HL-60 (cell line): Measurements from ENCODE around the gene PIWIL1.

Source experiments
- GABPA ChIP-seq: IDR thresholded peaks from 2 replicates; pipeline ENCODE4 v1.6.1; 2012; ENCODE audit warnings: low read depth
- TF ChIP-seq, protein P1 (sequence below): IDR thresholded peaks from one replicate; pipeline ENCODE4 v1.5.1; 2011; ENCODE audit warnings: low read length, control low read depth, inconsistent platforms; ENCODE audit not compliant: insufficient read depth

DNA sequence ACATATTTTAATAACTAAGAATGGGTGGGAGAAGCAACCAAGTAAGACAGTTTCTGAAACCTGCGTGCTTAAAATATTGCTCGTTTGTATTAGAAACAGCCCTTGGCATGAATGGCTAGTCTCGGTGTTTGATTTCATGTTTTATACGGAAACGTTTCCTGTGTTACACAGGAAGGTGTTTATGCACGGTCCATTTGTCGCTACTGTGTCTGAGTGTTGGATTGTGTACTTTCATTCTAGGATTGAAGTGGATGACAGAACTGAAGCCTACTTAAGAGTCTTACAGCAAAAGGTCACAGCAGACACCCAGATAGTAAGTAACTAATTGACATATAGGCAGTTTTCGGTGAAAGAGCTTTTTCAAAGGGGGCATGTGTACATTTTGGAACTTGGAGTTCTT, 19.6 kb downstream of the PIWIL1 start:
- TF ChIP-seq GABPA = no peak
- TF ChIP-seq, protein P1, sequence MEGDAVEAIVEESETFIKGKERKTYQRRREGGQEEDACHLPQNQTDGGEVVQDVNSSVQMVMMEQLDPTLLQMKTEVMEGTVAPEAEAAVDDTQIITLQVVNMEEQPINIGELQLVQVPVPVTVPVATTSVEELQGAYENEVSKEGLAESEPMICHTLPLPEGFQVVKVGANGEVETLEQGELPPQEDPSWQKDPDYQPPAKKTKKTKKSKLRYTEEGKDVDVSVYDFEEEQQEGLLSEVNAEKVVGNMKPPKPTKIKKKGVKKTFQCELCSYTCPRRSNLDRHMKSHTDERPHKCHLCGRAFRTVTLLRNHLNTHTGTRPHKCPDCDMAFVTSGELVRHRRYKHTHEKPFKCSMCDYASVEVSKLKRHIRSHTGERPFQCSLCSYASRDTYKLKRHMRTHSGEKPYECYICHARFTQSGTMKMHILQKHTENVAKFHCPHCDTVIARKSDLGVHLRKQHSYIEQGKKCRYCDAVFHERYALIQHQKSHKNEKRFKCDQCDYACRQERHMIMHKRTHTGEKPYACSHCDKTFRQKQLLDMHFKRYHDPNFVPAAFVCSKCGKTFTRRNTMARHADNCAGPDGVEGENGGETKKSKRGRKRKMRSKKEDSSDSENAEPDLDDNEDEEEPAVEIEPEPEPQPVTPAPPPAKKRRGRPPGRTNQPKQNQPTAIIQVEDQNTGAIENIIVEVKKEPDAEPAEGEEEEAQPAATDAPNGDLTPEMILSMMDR = no peak
